ENCODE measurements around the gene NEMF.

The NEMF gene

GRCh38 chr14:49880267-49881064 is 27.9 kb upstream of the NEMF start:
- ChIA-PET POLR2A (interaction anchor here (1.2 to 1.6 kb wide), 4 partner anchors 12 to 225 kb away, joined by 3 to 14 read pairs (median 5); no protein-coding TSS in a partner anchor), CTCF (interaction anchor here (0.6 to 3.0 kb wide), 15 partner anchors 8 to 947 kb away, joined by 3 to 19 read pairs (median 4); partner anchors contain the start of genes ARF6 and NEMF)
- Histone ChIP-seq H3K4me3 (ENCODE audit: low read depth, low read length) (no peak overlapping the region), H3K36me3 (ENCODE audit: control insufficient read depth in 2 of 2, insufficient read depth in 1 of 2, low read length in 2 of 2) (no peaks in the 10 kb centered on the region), H3K9me3 (ENCODE audit: control insufficient read depth, insufficient read depth, low read depth, low read length) (no peaks in the 10 kb centered on the region), H3K27ac (ENCODE audit: extremely low read depth, low read depth, low read length) (peak overlapping the region; percentile 74), H3K4me1 (ENCODE audit: control insufficient read depth, insufficient read depth, low read length) (peaks cover 13% of the 10 kb centered on the region)
- TF ChIP-seq ZNF514 (tag by site-specific recombination; IDR thresholded peaks at IDR 0.05) (no peak), ZNF830 (tag by site-specific recombination; IDR thresholded peaks at IDR 0.05; ENCODE audit: low read depth) (no peak), ZNF561 (tag by site-specific recombination; IDR thresholded peaks at IDR 0.05; ENCODE audit: borderline replicate concordance) (peak; percentile 83), ZNF747 (tag by site-specific recombination; IDR thresholded peaks at IDR 0.05) (no peak), ZNF121 (tag by site-specific recombination; IDR thresholded peaks at IDR 0.05) (0 out of 2 replicates have a peak, but pooled peaks have one; percentile 29), ZNF707 (tag by site-specific recombination; IDR thresholded peaks at IDR 0.05) (no peak), PRDM2 (tag by site-specific recombination; IDR thresholded peaks at IDR 0.05; ENCODE audit: borderline replicate concordance) (no peak), GFI1B (tag by site-specific recombination; IDR thresholded peaks at IDR 0.05) (peak; percentile 61; the same call in 1 of the 2 replicates), PBX3 (CRISPR knock-in tag; IDR thresholded peaks at IDR 0.05) (no peak), ZNF660 (tag by site-specific recombination; IDR thresholded peaks at IDR 0.05) (peak; percentile 63; the same call in 1 of the 2 replicates), ZNF10 (tag by site-specific recombination; IDR thresholded peaks at IDR 0.05) (no peak), ELK4 (IDR thresholded peaks at IDR 0.05; ENCODE audit: borderline replicate concordance, low read depth, low read length) (no peak), ZNF626 (tag by site-specific recombination; IDR thresholded peaks at IDR 0.05) (no peak), ZNF776 (tag by site-specific recombination; IDR thresholded peaks at IDR 0.05; ENCODE audit: borderline replicate concordance) (no peak), ZBTB17 (tag by site-specific recombination; IDR thresholded peaks at IDR 0.05) (0 out of 2 replicates have a peak, but pooled peaks have one; percentile 24), ZNF423 (tag by site-specific recombination; IDR thresholded peaks at IDR 0.05) (no peak), ZNF148 (tag by site-specific recombination; IDR thresholded peaks at IDR 0.05; ENCODE audit: borderline replicate concordance) (no peak), ZNF184 (tag by site-specific recombination; IDR thresholded peaks at IDR 0.05) (no peak), ZNF157 (tag by site-specific recombination; IDR thresholded peaks at IDR 0.05) (no peak), GLI4 (tag by site-specific recombination; IDR thresholded peaks at IDR 0.05) (no peak), ZNF391 (tag by site-specific recombination; IDR thresholded peaks at IDR 0.05; ENCODE audit: borderline replicate concordance, low read depth) (no peak), ZEB2 (tag by site-specific recombination; IDR thresholded peaks at IDR 0.05) (0 out of 2 replicates have a peak, but pooled peaks have one; percentile 44), ZNF585B (tag by site-specific recombination; IDR thresholded peaks at IDR 0.05) (no peak), BCL11A (tag by site-specific recombination; IDR thresholded peaks at IDR 0.05; ENCODE audit: low read depth) (peak; percentile 66; the same call in 1 of the 2 replicates), ZNF2 (tag by site-specific recombination; IDR thresholded peaks at IDR 0.05) (no peak; the same call in 1 of the 2 replicates)

Measured in HEK293 (cell line).